WTC11 (cell line): ENCODE data around the gene METRN. TPM values are rescaled to one million over a fixed set of nuclear protein-coding genes. Genes with fewer than 3 reads are reported as not detected.

Source experiments
- ATAC-seq: fragments of 200-7000 bp; cut with Tn5 transposase; 2 replicates; pipeline ENCODE4 v1.10.0; 2021; ENCODE audit warnings: mild to moderate bottlenecking, moderate library complexity
- CTCF ChIA-PET: fragments of 300-600 bp; sonication (Branson Sonifier 250); formaldehyde crosslinking; loops from one replicate; lab custom pipeline; 2021; ENCODE audit warnings: antibody characterized with exemption; lab: Charles Lee
- POLR2A ChIA-PET: fragments of 350-600 bp; sonication (Branson Sonifier 250); formaldehyde crosslinking; loops from one replicate; lab custom pipeline; 2021; ENCODE audit warnings: antibody characterized with exemption; lab: Charles Lee
- DNase-seq: peaks from one replicate; pipeline ENCODE4 v3.0.0; 2021; ENCODE audit warnings: low spot score
- H3K27ac Mint-ChIP-seq: 2 replicates; pipeline ENCODE4 v1.8.0; 2021; ENCODE audit warnings: mixed read lengths
- H3K27me3 Mint-ChIP-seq: 2 replicates; pipeline ENCODE4 v1.8.0; 2021; ENCODE audit warnings: low read depth, mild to moderate bottlenecking, moderate library complexity, mixed read lengths
- H3K36me3 Mint-ChIP-seq: 2 replicates; pipeline ENCODE4 v1.8.0; 2021; ENCODE audit warnings: mixed read lengths
- H3K4me1 Mint-ChIP-seq: 2 replicates; pipeline ENCODE4 v1.8.0; 2022; ENCODE audit warnings: mixed read lengths
- H3K4me3 Mint-ChIP-seq: 2 replicates; pipeline ENCODE4 v1.8.0; 2021; ENCODE audit warnings: mild to moderate bottlenecking, moderate library complexity, mixed read lengths
- H3K9me3 Mint-ChIP-seq: 2 replicates; pipeline ENCODE4 v1.8.0; 2021; ENCODE audit warnings: mixed read lengths
- ATF2 ChIP-seq: sonication (generic); formaldehyde crosslinking; IDR thresholded peaks from 2 replicates; pipeline ENCODE4 v1.8.1; 2022; ENCODE audit warnings: low read depth, missing genetic modification reagents, borderline replicate concordance
- CBFB ChIP-seq: sonication (generic); formaldehyde crosslinking; IDR thresholded peaks from 2 replicates; pipeline ENCODE4 v1.8.1; 2022; ENCODE audit warnings: mild to moderate bottlenecking, low read depth, missing genetic modification reagents
- ELF4 ChIP-seq: sonication (generic); formaldehyde crosslinking; IDR thresholded peaks from 2 replicates; pipeline ENCODE4 v1.8.1; 2022; ENCODE audit warnings: low read depth, mild to moderate bottlenecking, moderate library complexity, missing genetic modification reagents
- ETV6 ChIP-seq: sonication (generic); formaldehyde crosslinking; IDR thresholded peaks from 2 replicates; pipeline ENCODE4 v1.8.1; 2022; ENCODE audit warnings: mild to moderate bottlenecking, missing genetic modification reagents
- FOXJ3 ChIP-seq: sonication (generic); formaldehyde crosslinking; IDR thresholded peaks from 2 replicates; pipeline ENCODE4 v1.9.0; 2021; ENCODE audit warnings: missing genetic modification reagents, mild to moderate bottlenecking, borderline replicate concordance
- GABPB1 ChIP-seq: sonication (generic); formaldehyde crosslinking; IDR thresholded peaks from 2 replicates; pipeline ENCODE4 v1.8.1; 2023; ENCODE audit warnings: mild to moderate bottlenecking, missing genetic modification reagents
- HMGXB4 ChIP-seq: sonication (generic); formaldehyde crosslinking; IDR thresholded peaks from 2 replicates; pipeline ENCODE4 v1.8.1; 2023; ENCODE audit warnings: mild to moderate bottlenecking, moderate library complexity, missing genetic modification reagents
- MYBL2 ChIP-seq: sonication (generic); formaldehyde crosslinking; IDR thresholded peaks from 2 replicates; pipeline ENCODE4 v1.8.1; 2023; ENCODE audit warnings: mild to moderate bottlenecking, moderate library complexity, missing genetic modification reagents
- NFE2L1 ChIP-seq: sonication (generic); formaldehyde crosslinking; IDR thresholded peaks from 2 replicates; pipeline ENCODE4 v1.8.1; 2023; ENCODE audit warnings: missing genetic modification reagents
- NR2C2 ChIP-seq: sonication (generic); formaldehyde crosslinking; IDR thresholded peaks from 2 replicates; pipeline ENCODE4 v1.8.0; 2022; ENCODE audit warnings: mild to moderate bottlenecking, missing genetic modification reagents
- OVOL2 ChIP-seq: fragments of 250-450 bp; sonication (Bioruptor Pico); IDR thresholded peaks from 2 replicates; pipeline ENCODE4 v1.9.0; 2021; ENCODE audit warnings: mild to moderate bottlenecking, borderline replicate concordance
- SP1 ChIP-seq: sonication (generic); formaldehyde crosslinking; conservative IDR thresholded peaks from 2 replicates; pipeline ENCODE4 v1.8.1; 2022; ENCODE audit warnings: missing genetic modification reagents
- ZNF263 ChIP-seq: sonication (generic); formaldehyde crosslinking; IDR thresholded peaks from 2 replicates; pipeline ENCODE4 v1.8.1; 2022; ENCODE audit warnings: low read depth, mild to moderate bottlenecking, moderate library complexity, missing genetic modification reagents
- ZNF416 ChIP-seq: fragments of 250-450 bp; sonication (Bioruptor Pico); IDR thresholded peaks from 2 replicates; pipeline ENCODE4 v1.9.0; 2021; ENCODE audit warnings: mild to moderate bottlenecking, inconsistent platforms
- total RNA-seq: library from RNA; stranded (reverse); gene quantifications from 3 replicates; pipeline ENCODE4 v1.2.3, GENCODE V29; 2021
- TF ChIP-seq, protein P1 (sequence below): fragments of 250-450 bp; sonication (Bioruptor Pico); IDR thresholded peaks from 2 replicates; pipeline ENCODE4 v1.9.0; 2021; ENCODE audit warnings: mild to moderate bottlenecking
- TF ChIP-seq, protein P2 (sequence below): sonication (generic); formaldehyde crosslinking; conservative IDR thresholded peaks from 2 replicates; pipeline ENCODE4 v1.8.1; 2022; ENCODE audit warnings: mild to moderate bottlenecking, missing genetic modification reagents
- TF ChIP-seq, protein P3 (sequence below): fragments of 250-450 bp; sonication (Bioruptor Pico); IDR thresholded peaks from 2 replicates; pipeline ENCODE4 v1.8.0; 2021; ENCODE audit warnings: mild to moderate bottlenecking
- TF ChIP-seq, protein P4 (sequence below): sonication (generic); formaldehyde crosslinking; IDR thresholded peaks from 2 replicates; pipeline ENCODE4 v1.8.1; 2023; ENCODE audit warnings: mild to moderate bottlenecking, missing genetic modification reagents, moderate library complexity
- TF ChIP-seq, protein P5 (sequence below): sonication (generic); formaldehyde crosslinking; IDR thresholded peaks from 2 replicates; pipeline ENCODE4 v1.8.0; 2023; ENCODE audit warnings: missing genetic modification reagents, mild to moderate bottlenecking, borderline replicate concordance
- TF ChIP-seq, protein P6 (sequence below): sonication (generic); formaldehyde crosslinking; IDR thresholded peaks from 2 replicates; pipeline ENCODE4 v1.8.1; 2023; ENCODE audit warnings: mild to moderate bottlenecking, missing genetic modification reagents

Gene METRN
- total RNA-seq, 1 experiment from 2014 or later: 30.9 TPM

GRCh38 chr16:703406-703805, 11.5 kb upstream of the METRN start:
- no peak for TF ChIP-seq OVOL2
- no peak for TF ChIP-seq ZNF263 (CRISPR knock-in tag)
- TF ChIP-seq, protein P1, sequence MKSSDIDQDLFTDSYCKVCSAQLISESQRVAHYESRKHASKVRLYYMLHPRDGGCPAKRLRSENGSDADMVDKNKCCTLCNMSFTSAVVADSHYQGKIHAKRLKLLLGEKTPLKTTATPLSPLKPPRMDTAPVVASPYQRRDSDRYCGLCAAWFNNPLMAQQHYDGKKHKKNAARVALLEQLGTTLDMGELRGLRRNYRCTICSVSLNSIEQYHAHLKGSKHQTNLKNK: no peak
- TF ChIP-seq ELF4 (CRISPR knock-in tag): no peak
- TF ChIP-seq HMGXB4 (CRISPR knock-in tag): no peak
- TF ChIP-seq, protein P2, sequence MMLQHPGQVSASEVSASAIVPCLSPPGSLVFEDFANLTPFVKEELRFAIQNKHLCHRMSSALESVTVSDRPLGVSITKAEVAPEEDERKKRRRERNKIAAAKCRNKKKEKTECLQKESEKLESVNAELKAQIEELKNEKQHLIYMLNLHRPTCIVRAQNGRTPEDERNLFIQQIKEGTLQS (CRISPR knock-in tag): no peak
- TF ChIP-seq, protein P3, sequence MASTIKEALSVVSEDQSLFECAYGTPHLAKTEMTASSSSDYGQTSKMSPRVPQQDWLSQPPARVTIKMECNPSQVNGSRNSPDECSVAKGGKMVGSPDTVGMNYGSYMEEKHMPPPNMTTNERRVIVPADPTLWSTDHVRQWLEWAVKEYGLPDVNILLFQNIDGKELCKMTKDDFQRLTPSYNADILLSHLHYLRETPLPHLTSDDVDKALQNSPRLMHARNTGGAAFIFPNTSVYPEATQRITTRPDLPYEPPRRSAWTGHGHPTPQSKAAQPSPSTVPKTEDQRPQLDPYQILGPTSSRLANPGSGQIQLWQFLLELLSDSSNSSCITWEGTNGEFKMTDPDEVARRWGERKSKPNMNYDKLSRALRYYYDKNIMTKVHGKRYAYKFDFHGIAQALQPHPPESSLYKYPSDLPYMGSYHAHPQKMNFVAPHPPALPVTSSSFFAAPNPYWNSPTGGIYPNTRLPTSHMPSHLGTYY (CRISPR knock-in tag): no peak
- TF ChIP-seq NR2C2 (CRISPR knock-in tag): no peak
- TF ChIP-seq ZNF416 (CRISPR knock-in tag): no peak
- TF ChIP-seq FOXJ3 (CRISPR knock-in tag): no peak
- no peak for TF ChIP-seq CBFB (CRISPR knock-in tag)
- TF ChIP-seq ATF2: no peak
- TF ChIP-seq, all 79 proteins: peak for 0
- CTCF ChIA-PET: interaction anchor here (0.9 to 4.5 kb wide), 5 partner anchors 8 to 281 kb away, joined by 3 to 25 read pairs (median 6); partner anchors contain the start of genes ANTKMT and METRN
- DNase-seq (no peak), ATAC-seq (no peak)
- H3K36me3 Mint-ChIP-seq: no peaks in the 10 kb centered on the region
- POLR2A ChIA-PET: no interaction called here
- no peaks in the 10 kb centered on the region for H3K9me3 Mint-ChIP-seq
- no peak overlapping the region for H3K4me3 Mint-ChIP-seq
- H3K27ac Mint-ChIP-seq: no peak overlapping the region
- peaks cover 87% of the 10 kb centered on the region for H3K27me3 Mint-ChIP-seq
- H3K4me1 Mint-ChIP-seq: no peaks in the 10 kb centered on the region

GRCh38 chr16:704047-704446, 10.9 kb upstream of the METRN start:
- ChIA-PET POLR2A (interaction anchor here (0.8 kb wide), 1 partner anchor 84 kb away, joined by 3 read pairs; the partner anchor contains the start of gene RPUSD1), CTCF (interaction anchor here (0.9 to 4.5 kb wide), 5 partner anchors 8 to 280 kb away, joined by 3 to 25 read pairs (median 6); partner anchors contain the start of genes ANTKMT and METRN)
- Mint-ChIP-seq H3K36me3 (no peaks in the 10 kb centered on the region), H3K27me3 (peaks cover 87% of the 10 kb centered on the region)
- TF ChIP-seq NFE2L1 (CRISPR knock-in tag) (no peak), GABPB1 (no peak), ETV6 (CRISPR knock-in tag) (no peak), MYBL2 (no peak), SP1 (CRISPR knock-in tag) (no peak)
- TF ChIP-seq, protein P4, sequence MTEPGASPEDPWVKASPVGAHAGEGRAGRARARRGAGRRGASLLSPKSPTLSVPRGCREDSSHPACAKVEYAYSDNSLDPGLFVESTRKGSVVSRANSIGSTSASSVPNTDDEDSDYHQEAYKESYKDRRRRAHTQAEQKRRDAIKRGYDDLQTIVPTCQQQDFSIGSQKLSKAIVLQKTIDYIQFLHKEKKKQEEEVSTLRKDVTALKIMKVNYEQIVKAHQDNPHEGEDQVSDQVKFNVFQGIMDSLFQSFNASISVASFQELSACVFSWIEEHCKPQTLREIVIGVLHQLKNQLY (CRISPR knock-in tag): no peak
- TF ChIP-seq, protein P5, sequence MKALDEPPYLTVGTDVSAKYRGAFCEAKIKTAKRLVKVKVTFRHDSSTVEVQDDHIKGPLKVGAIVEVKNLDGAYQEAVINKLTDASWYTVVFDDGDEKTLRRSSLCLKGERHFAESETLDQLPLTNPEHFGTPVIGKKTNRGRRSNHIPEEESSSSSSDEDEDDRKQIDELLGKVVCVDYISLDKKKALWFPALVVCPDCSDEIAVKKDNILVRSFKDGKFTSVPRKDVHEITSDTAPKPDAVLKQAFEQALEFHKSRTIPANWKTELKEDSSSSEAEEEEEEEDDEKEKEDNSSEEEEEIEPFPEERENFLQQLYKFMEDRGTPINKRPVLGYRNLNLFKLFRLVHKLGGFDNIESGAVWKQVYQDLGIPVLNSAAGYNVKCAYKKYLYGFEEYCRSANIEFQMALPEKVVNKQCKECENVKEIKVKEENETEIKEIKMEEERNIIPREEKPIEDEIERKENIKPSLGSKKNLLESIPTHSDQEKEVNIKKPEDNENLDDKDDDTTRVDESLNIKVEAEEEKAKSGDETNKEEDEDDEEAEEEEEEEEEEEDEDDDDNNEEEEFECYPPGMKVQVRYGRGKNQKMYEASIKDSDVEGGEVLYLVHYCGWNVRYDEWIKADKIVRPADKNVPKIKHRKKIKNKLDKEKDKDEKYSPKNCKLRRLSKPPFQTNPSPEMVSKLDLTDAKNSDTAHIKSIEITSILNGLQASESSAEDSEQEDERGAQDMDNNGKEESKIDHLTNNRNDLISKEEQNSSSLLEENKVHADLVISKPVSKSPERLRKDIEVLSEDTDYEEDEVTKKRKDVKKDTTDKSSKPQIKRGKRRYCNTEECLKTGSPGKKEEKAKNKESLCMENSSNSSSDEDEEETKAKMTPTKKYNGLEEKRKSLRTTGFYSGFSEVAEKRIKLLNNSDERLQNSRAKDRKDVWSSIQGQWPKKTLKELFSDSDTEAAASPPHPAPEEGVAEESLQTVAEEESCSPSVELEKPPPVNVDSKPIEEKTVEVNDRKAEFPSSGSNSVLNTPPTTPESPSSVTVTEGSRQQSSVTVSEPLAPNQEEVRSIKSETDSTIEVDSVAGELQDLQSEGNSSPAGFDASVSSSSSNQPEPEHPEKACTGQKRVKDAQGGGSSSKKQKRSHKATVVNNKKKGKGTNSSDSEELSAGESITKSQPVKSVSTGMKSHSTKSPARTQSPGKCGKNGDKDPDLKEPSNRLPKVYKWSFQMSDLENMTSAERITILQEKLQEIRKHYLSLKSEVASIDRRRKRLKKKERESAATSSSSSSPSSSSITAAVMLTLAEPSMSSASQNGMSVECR (CRISPR knock-in tag): no peak
- TF ChIP-seq, protein P1: no peak
- TF ChIP-seq, protein P6, sequence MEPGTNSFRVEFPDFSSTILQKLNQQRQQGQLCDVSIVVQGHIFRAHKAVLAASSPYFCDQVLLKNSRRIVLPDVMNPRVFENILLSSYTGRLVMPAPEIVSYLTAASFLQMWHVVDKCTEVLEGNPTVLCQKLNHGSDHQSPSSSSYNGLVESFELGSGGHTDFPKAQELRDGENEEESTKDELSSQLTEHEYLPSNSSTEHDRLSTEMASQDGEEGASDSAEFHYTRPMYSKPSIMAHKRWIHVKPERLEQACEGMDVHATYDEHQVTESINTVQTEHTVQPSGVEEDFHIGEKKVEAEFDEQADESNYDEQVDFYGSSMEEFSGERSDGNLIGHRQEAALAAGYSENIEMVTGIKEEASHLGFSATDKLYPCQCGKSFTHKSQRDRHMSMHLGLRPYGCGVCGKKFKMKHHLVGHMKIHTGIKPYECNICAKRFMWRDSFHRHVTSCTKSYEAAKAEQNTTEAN: no peak
- TF ChIP-seq, all 79 proteins: peak for 0
- no peak for DNase-seq
- H3K4me3 Mint-ChIP-seq: no peak overlapping the region
- H3K27ac Mint-ChIP-seq: no peak overlapping the region
- no peak for ATAC-seq
- no peaks in the 10 kb centered on the region for H3K9me3 Mint-ChIP-seq
- H3K4me1 Mint-ChIP-seq: no peaks in the 10 kb centered on the region
